Keratinocyte (primary cell): Measurements from ENCODE around the gene SYNDIG1. TPM values are rescaled to one million over a fixed set of nuclear protein-coding genes. Genes with fewer than 3 reads are reported as not detected.

Experiments used
- DNase-seq: peaks from one replicate; pipeline ENCODE4 v3.0.0-alpha.2; 2011; ENCODE audit warnings: low read depth, missing footprints, low spot score
- FAIRE-seq: peaks from 2 replicates; lab custom pipeline; 2011; peaks lifted over from hg19 to GRCh38; lab: Jason Lieb, UNC
- H2AFZ ChIP-seq: 2 replicates; pipeline ENCODE4 v1.6.0; 2012; ENCODE audit warnings: low read length, control low read depth, inconsistent platforms; ENCODE audit not compliant: control insufficient read depth
- H3K27ac ChIP-seq: 2 replicates; pipeline ENCODE4 v1.5.1; 2011; ENCODE audit warnings: low read length; ENCODE audit not compliant: control insufficient read depth, insufficient read depth
- H3K27me3 ChIP-seq: 3 replicates; pipeline ENCODE4 v1.6.0; 2011; ENCODE audit warnings: low read length; ENCODE audit not compliant: control insufficient read depth, insufficient read depth; ENCODE audit errors: extremely low read depth
- H3K36me3 ChIP-seq, 2 experiments: 2 replicates in 1 of 2; 3 replicates in 1 of 2; pipeline ENCODE4 v1.5.1; 2011; ENCODE audit warnings: low read length in 2 of 2, mild to moderate bottlenecking in 1 of 2; ENCODE audit not compliant: control insufficient read depth in 2 of 2, insufficient read depth in 2 of 2; ENCODE audit errors: extremely low read depth in 1 of 2
- H3K4me1 ChIP-seq: 3 replicates; pipeline ENCODE4 v1.5.1; 2011; ENCODE audit warnings: low read length; ENCODE audit not compliant: control insufficient read depth, insufficient read depth; ENCODE audit errors: extremely low read depth
- H3K4me2 ChIP-seq: 3 replicates; pipeline ENCODE4 v1.6.0; 2011; ENCODE audit warnings: low read depth, low read length; ENCODE audit not compliant: control insufficient read depth, insufficient read depth; ENCODE audit errors: extremely low read depth
- H3K4me3 ChIP-seq, 3 experiments: fragments of 200-600 bp in 1 of 3; sonication (generic) in 1 of 3; 2 replicates in 2 of 3; 3 replicates in 1 of 3; pipeline ENCODE4 v1.5.1; 2011 to 2016; ENCODE audit warnings: low read length in 3 of 3, mild to moderate bottlenecking in 3 of 3, control low read depth in 2 of 3, inconsistent platforms in 1 of 3, low read depth in 1 of 3, mixed read lengths in 1 of 3, mixed run types in 1 of 3, moderate library complexity in 1 of 3; ENCODE audit not compliant: control insufficient read depth in 2 of 3, insufficient read depth in 2 of 3; ENCODE audit errors: extremely low read depth in 1 of 3
- H3K79me2 ChIP-seq: 2 replicates; pipeline ENCODE4 v1.6.0; 2012; ENCODE audit warnings: low read length; ENCODE audit not compliant: control insufficient read depth, insufficient read depth
- H3K9ac ChIP-seq: 3 replicates; pipeline ENCODE4 v1.6.0; 2011; ENCODE audit warnings: low read length; ENCODE audit not compliant: control insufficient read depth, insufficient read depth; ENCODE audit errors: extremely low read depth
- H3K9me1 ChIP-seq: 3 replicates; pipeline ENCODE4 v1.6.0; 2011; ENCODE audit warnings: low read length; ENCODE audit not compliant: control insufficient read depth, insufficient read depth; ENCODE audit errors: extremely low read depth
- H3K9me3 ChIP-seq: 2 replicates; pipeline ENCODE4 v1.5.1; 2012; ENCODE audit warnings: low read depth, low read length; ENCODE audit not compliant: control insufficient read depth
- H4K20me1 ChIP-seq: 3 replicates; pipeline ENCODE4 v1.6.0; 2011; ENCODE audit warnings: low read length; ENCODE audit not compliant: control insufficient read depth, insufficient read depth; ENCODE audit errors: extremely low read depth
- CTCF ChIP-seq, 3 experiments: IDR thresholded peaks in 1 of 3; conservative IDR thresholded peaks in 1 of 3; optimal IDR thresholded peaks in 1 of 3; 2 replicates in 2 of 3; 3 replicates in 1 of 3; pipeline versions ENCODE3 to v1.5.1; 2011; ENCODE audit warnings: low read length in 3 of 3, mild to moderate bottlenecking in 3 of 3, moderate library complexity in 2 of 3, control low read depth in 1 of 3, inconsistent platforms in 1 of 3; ENCODE audit not compliant: insufficient read depth in 2 of 3; ENCODE audit errors: extremely low read depth in 1 of 3
- EZH2 ChIP-seq: IDR thresholded peaks from one replicate; pipeline ENCODE4 v1.6.1; 2012; ENCODE audit warnings: inconsistent platforms, mild to moderate bottlenecking, low read length, moderate library complexity
- dilution Hi-C: fragments of 300-500 bp; cut with MboI; formaldehyde crosslinking; loops from one replicate; pipeline ENCODE4 v1.7.0; 2020; ENCODE audit warnings: low sequenced_read_pairs; ENCODE audit not compliant: extremely low pct_ligation_motif_present
- polyA minus RNA-seq, 3 experiments: library from RNA; depleted of rRNA, polyadenylated mRNA; stranded (reverse); fragments of >200 nt; gene quantifications; 1 replicate in 1 of 3; 2 replicates in 1 of 3; 3 replicates in 1 of 3; pipeline ENCODE4 v1.2.3, GENCODE V29; 2011
- polyA plus RNA-seq, 5 experiments: library from polyadenylated mRNA; depleted of rRNA in 3 of 5; stranded (reverse) in 3 of 5; stranded (forward) in 1 of 5; unstranded in 1 of 5; fragments of >200 nt; gene quantifications; 1 replicate in 1 of 5; 2 replicates in 3 of 5; 3 replicates in 1 of 5; pipeline versions ENCODE4 v1.2.1 to v1.2.3, GENCODE V29; 2011 to 2012; ENCODE audit warnings: missing spikeins in 2 of 5, low read depth in 1 of 5, low replicate concordance in 1 of 5

Gene SYNDIG1
- polyA plus RNA-seq: 0.37 to 1.7 TPM (median 0.38 TPM) in 3 replicates
- not detected for polyA plus RNA-seq (2011; ENCODE audit: low read depth)
- polyA plus RNA-seq (2011; cell fraction: cytosol; rRNA removed): 0.69 and 1.1 TPM in 2 replicates
- polyA plus RNA-seq (2011; cell fraction: nucleus; rRNA removed): 0.79 and 2.9 TPM in 2 replicates
- polyA plus RNA-seq (2012; ENCODE audit: low replicate concordance): 0.10 and 1.9 TPM in 2 replicates
- 0.26 to 4.0 TPM (median 0.38 TPM) in 3 replicates for polyA minus RNA-seq
- polyA minus RNA-seq (2011; cell fraction: cytosol; rRNA and poly(A)+ RNA removed): 0.77 TPM
- 1.5 and 4.3 TPM in 2 replicates for polyA minus RNA-seq (2011; cell fraction: nucleus; rRNA and poly(A)+ RNA removed)

- Histone ChIP-seq H3K4me1 (peaks cover 7% of the 10 kb centered on the region), H3K27ac (no peak within 1 kb of the TSS), H3K9ac (no peak within 1 kb of the TSS), H4K20me1 (no peaks in the 10 kb centered on the region), H3K36me3 (no peaks in the 10 kb centered on the region), H3K27me3 (peaks cover 55% of the 10 kb centered on the region), H2AFZ (peak within 1 kb of the TSS; percentile 30), H3K9me1 (no peaks in the 10 kb centered on the region), H3K4me3 (peak within 1 kb of the TSS; percentile 21 to 65 (median 46)), H3K9me3 (no peaks in the 10 kb centered on the region), H3K79me2 (no peaks in the 10 kb centered on the region), H3K4me2 (peak within 1 kb of the TSS; percentile 77)
- TF ChIP-seq EZH2 (no peak), CTCF (optimal IDR thresholded peaks at IDR 0.05 in 1 of 3, IDR thresholded peaks at IDR 0.05 in 1 of 3, conservative IDR thresholded peaks at IDR 0.05 in 1 of 3; ENCODE audit: extremely low read depth in 1 of 3, insufficient read depth in 2 of 3, low read length in 3 of 3) (no peak)
- FAIRE-seq (no peak), DNase-seq (no peak)
- dilution Hi-C loops: no loop called here
Measured at GRCh38 chr20:24469116-24469893, at the start of gene SYNDIG1. Gene SYNDIG1 (plus strand): TSS chr20:24469629. CDS start chr20:24543098, 73,469 bp downstream.

DNA sequence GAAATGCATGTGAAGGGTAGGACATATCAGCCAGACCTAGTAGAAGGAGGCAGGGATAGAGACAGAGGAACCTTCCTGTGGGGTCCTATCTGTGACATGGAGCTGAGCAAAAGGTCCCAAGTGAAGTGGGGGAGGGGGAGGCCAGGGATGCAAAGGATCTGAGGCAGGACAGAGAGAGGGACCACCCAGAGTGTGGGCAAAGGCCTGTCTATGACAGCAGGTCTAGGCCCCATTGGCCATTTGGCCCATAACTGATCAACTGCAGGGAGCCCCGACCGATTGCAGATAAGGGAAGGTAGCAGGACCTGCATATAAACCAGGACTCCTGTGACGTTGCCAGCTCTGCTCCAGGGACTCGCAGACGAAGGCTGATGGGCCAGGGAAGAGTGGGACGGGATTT lies 49.6 kb upstream of the SYNDIG1 start:
- Histone ChIP-seq H3K4me1 (no peaks in the 10 kb centered on the region), H4K20me1 (no peaks in the 10 kb centered on the region), H3K4me2 (no peak overlapping the region), H3K36me3 (no peaks in the 10 kb centered on the region), H3K9ac (no peak overlapping the region), H2AFZ (no peak overlapping the region), H3K79me2 (no peaks in the 10 kb centered on the region), H3K9me3 (no peaks in the 10 kb centered on the region), H3K27me3 (no peaks in the 10 kb centered on the region), H3K4me3 (no peak overlapping the region), H3K27ac (no peak overlapping the region), H3K9me1 (no peaks in the 10 kb centered on the region)
- DNase-seq: no peak
- no peak for TF ChIP-seq CTCF (optimal IDR thresholded peaks at IDR 0.05 in 1 of 3, IDR thresholded peaks at IDR 0.05 in 1 of 3, conservative IDR thresholded peaks at IDR 0.05 in 1 of 3; ENCODE audit: extremely low read depth in 1 of 3, insufficient read depth in 2 of 3, low read length in 3 of 3)
- TF ChIP-seq EZH2: no peak
- no peak for FAIRE-seq
- dilution Hi-C loops: no loop called here
